ENCODE measurements around the gene BSND.

- TF ChIP-seq FOXM1 (IDR thresholded peaks at IDR 0.05; ENCODE audit: borderline replicate concordance): no peak
- TF ChIP-seq CTBP1 (IDR thresholded peaks at IDR 0.05; ENCODE audit: borderline replicate concordance): no peak
- TF ChIP-seq BHLHE40 (IDR thresholded peaks at IDR 0.05; ENCODE audit: borderline replicate concordance): no peak
- no peak for TF ChIP-seq NFRKB (IDR thresholded peaks at IDR 0.05)
- TF ChIP-seq FOXK2 (IDR thresholded peaks at IDR 0.05): no peak
- no peak for TF ChIP-seq SP1 (IDR thresholded peaks at IDR 0.05)
- TF ChIP-seq LEF1 (IDR thresholded peaks at IDR 0.05; ENCODE audit: borderline replicate concordance): no peak
Observed at GRCh38 chr1:54970901-54971300, 27.8 kb upstream of the BSND start.
